WTC11 (cell line): ENCODE data around the gene IDUA. TPM values are rescaled to one million over a fixed set of nuclear protein-coding genes. Genes with fewer than 3 reads are reported as not detected.

Source experiments
- ATAC-seq: fragments of 200-7000 bp; cut with Tn5 transposase; 2 replicates; pipeline ENCODE4 v1.10.0; 2021; ENCODE audit warnings: mild to moderate bottlenecking, moderate library complexity
- CTCF ChIA-PET: fragments of 300-600 bp; sonication (Branson Sonifier 250); formaldehyde crosslinking; loops from one replicate; lab custom pipeline; 2021; ENCODE audit warnings: antibody characterized with exemption; lab: Charles Lee
- POLR2A ChIA-PET: fragments of 350-600 bp; sonication (Branson Sonifier 250); formaldehyde crosslinking; loops from one replicate; lab custom pipeline; 2021; ENCODE audit warnings: antibody characterized with exemption; lab: Charles Lee
- DNase-seq: peaks from one replicate; pipeline ENCODE4 v3.0.0; 2021; ENCODE audit warnings: low spot score
- H3K27ac Mint-ChIP-seq: 2 replicates; pipeline ENCODE4 v1.8.0; 2021; ENCODE audit warnings: mixed read lengths
- H3K27me3 Mint-ChIP-seq: 2 replicates; pipeline ENCODE4 v1.8.0; 2021; ENCODE audit warnings: low read depth, mild to moderate bottlenecking, moderate library complexity, mixed read lengths
- H3K36me3 Mint-ChIP-seq: 2 replicates; pipeline ENCODE4 v1.8.0; 2021; ENCODE audit warnings: mixed read lengths
- H3K4me1 Mint-ChIP-seq: 2 replicates; pipeline ENCODE4 v1.8.0; 2022; ENCODE audit warnings: mixed read lengths
- H3K4me3 Mint-ChIP-seq: 2 replicates; pipeline ENCODE4 v1.8.0; 2021; ENCODE audit warnings: mild to moderate bottlenecking, moderate library complexity, mixed read lengths
- H3K9me3 Mint-ChIP-seq: 2 replicates; pipeline ENCODE4 v1.8.0; 2021; ENCODE audit warnings: mixed read lengths
- ATF2 ChIP-seq: sonication (generic); formaldehyde crosslinking; IDR thresholded peaks from 2 replicates; pipeline ENCODE4 v1.8.1; 2022; ENCODE audit warnings: low read depth, missing genetic modification reagents, borderline replicate concordance
- CBFB ChIP-seq: sonication (generic); formaldehyde crosslinking; IDR thresholded peaks from 2 replicates; pipeline ENCODE4 v1.8.1; 2022; ENCODE audit warnings: mild to moderate bottlenecking, low read depth, missing genetic modification reagents
- CREB1 ChIP-seq: sonication (generic); formaldehyde crosslinking; IDR thresholded peaks from 2 replicates; pipeline ENCODE4 v1.8.0; 2023; ENCODE audit warnings: mild to moderate bottlenecking, missing genetic modification reagents
- FOXJ3 ChIP-seq: sonication (generic); formaldehyde crosslinking; IDR thresholded peaks from 2 replicates; pipeline ENCODE4 v1.9.0; 2021; ENCODE audit warnings: missing genetic modification reagents, mild to moderate bottlenecking, borderline replicate concordance
- FOXK1 ChIP-seq: sonication (generic); formaldehyde crosslinking; IDR thresholded peaks from 2 replicates; pipeline ENCODE4 v1.8.0; 2022; ENCODE audit warnings: mild to moderate bottlenecking, moderate library complexity, missing genetic modification reagents
- FOXP1 ChIP-seq: sonication (generic); formaldehyde crosslinking; IDR thresholded peaks from 2 replicates; pipeline ENCODE4 v1.8.0; 2022; ENCODE audit warnings: missing genetic modification reagents, mild to moderate bottlenecking, moderate library complexity, borderline replicate concordance
- FOXP4 ChIP-seq: sonication (generic); formaldehyde crosslinking; IDR thresholded peaks from 2 replicates; pipeline ENCODE4 v1.8.0; 2022; ENCODE audit warnings: mild to moderate bottlenecking, missing genetic modification reagents
- GABPB1 ChIP-seq: sonication (generic); formaldehyde crosslinking; IDR thresholded peaks from 2 replicates; pipeline ENCODE4 v1.8.1; 2023; ENCODE audit warnings: mild to moderate bottlenecking, missing genetic modification reagents
- HMGA2 ChIP-seq: fragments of 250-450 bp; sonication (Bioruptor Pico); IDR thresholded peaks from 2 replicates; pipeline ENCODE4 v1.4.0; 2021; ENCODE audit warnings: mild to moderate bottlenecking, moderate library complexity
- IRF1 ChIP-seq: sonication (generic); formaldehyde crosslinking; IDR thresholded peaks from 2 replicates; pipeline ENCODE4 v1.8.0; 2023; ENCODE audit warnings: missing genetic modification reagents
- NR1H2 ChIP-seq: sonication (generic); formaldehyde crosslinking; IDR thresholded peaks from 2 replicates; pipeline ENCODE4 v1.9.0; 2021; ENCODE audit warnings: mild to moderate bottlenecking, moderate library complexity, missing genetic modification reagents
- PREB ChIP-seq: sonication (generic); formaldehyde crosslinking; IDR thresholded peaks from 2 replicates; pipeline ENCODE4 v1.8.1; 2022; ENCODE audit warnings: mild to moderate bottlenecking, missing genetic modification reagents, moderate library complexity, borderline replicate concordance
- SMAD3 ChIP-seq: sonication (generic); formaldehyde crosslinking; IDR thresholded peaks from 2 replicates; pipeline ENCODE4 v1.8.0; 2022; ENCODE audit warnings: missing genetic modification reagents, mild to moderate bottlenecking, borderline replicate concordance
- TCF7 ChIP-seq: sonication (generic); formaldehyde crosslinking; IDR thresholded peaks from 2 replicates; pipeline ENCODE4 v1.8.0; 2022; ENCODE audit warnings: mild to moderate bottlenecking, low read depth, missing genetic modification reagents, moderate library complexity
- ZNF416 ChIP-seq: fragments of 250-450 bp; sonication (Bioruptor Pico); IDR thresholded peaks from 2 replicates; pipeline ENCODE4 v1.9.0; 2021; ENCODE audit warnings: mild to moderate bottlenecking, inconsistent platforms
- ZNF671 ChIP-seq: fragments of 250-450 bp; sonication (Bioruptor Pico); IDR thresholded peaks from 2 replicates; pipeline ENCODE4 v1.8.0; 2021; ENCODE audit warnings: mild to moderate bottlenecking
- total RNA-seq: library from RNA; stranded (reverse); gene quantifications from 3 replicates; pipeline ENCODE4 v1.2.3, GENCODE V29; 2021
- TF ChIP-seq, protein P1 (sequence below): sonication (generic); formaldehyde crosslinking; IDR thresholded peaks from 2 replicates; pipeline ENCODE4 v1.8.1; 2022; ENCODE audit warnings: low read depth, mild to moderate bottlenecking, moderate library complexity, missing genetic modification reagents, borderline replicate concordance
- TF ChIP-seq, protein P2 (sequence below): sonication (generic); formaldehyde crosslinking; IDR thresholded peaks from 2 replicates; pipeline ENCODE4 v1.8.0; 2023; ENCODE audit warnings: mild to moderate bottlenecking, missing genetic modification reagents
- TF ChIP-seq, protein P3 (sequence below): sonication (generic); formaldehyde crosslinking; conservative IDR thresholded peaks from 2 replicates; pipeline ENCODE4 v1.8.1; 2023; ENCODE audit warnings: mild to moderate bottlenecking, low read depth, missing genetic modification reagents, moderate library complexity
- TF ChIP-seq, protein P4 (sequence below): fragments of 250-450 bp; sonication (Bioruptor Pico); IDR thresholded peaks from 2 replicates; pipeline ENCODE4 v1.9.0; 2021; ENCODE audit warnings: moderate library complexity, mild to moderate bottlenecking, inconsistent platforms, borderline replicate concordance

IDUA gene
- total RNA-seq, 1 experiment from 2014 or later, result 8.7 TPM

DNA sequence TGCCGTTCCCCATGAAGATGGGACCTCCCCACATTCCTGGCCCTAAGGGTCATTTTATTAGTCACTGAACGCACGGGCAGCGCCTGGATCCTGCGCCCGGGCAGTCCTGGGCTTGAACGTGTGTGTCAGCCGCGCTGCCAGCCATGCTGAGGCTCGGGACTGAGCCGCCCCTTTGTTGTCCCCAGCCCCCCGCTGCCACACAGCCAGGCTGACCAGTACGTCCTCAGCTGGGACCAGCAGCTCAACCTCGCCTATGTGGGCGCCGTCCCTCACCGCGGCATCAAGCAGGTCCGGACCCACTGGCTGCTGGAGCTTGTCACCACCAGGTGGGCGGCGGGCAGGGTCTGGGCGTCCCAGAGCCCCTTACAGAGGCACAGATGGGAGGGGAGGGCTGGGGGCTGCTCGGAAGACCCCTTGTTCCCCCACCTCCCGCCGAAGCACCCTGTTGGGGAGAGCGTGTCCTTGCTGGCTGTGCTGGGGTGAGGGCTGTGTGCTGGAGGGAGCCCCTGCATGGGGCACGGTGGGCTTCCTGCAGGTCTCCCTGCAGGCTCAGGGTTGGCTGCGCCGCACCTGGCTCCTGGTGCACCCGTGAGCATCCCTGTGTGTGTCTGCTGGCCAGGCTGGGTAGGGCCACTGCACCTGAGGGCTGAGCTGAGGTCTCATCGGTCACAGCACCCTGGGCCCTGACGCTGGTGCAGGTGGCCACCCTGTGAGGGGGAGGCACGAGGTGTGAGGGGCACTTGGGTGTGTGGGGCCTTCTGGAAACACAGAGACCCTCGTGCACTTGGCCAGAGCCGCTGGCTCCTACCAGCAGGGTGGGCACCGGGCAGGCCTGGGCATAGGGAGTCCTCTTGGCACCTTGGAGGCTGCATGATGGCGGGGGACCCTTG is 1.0 kb downstream of the IDUA start (continued):
- TF ChIP-seq, protein P1, sequence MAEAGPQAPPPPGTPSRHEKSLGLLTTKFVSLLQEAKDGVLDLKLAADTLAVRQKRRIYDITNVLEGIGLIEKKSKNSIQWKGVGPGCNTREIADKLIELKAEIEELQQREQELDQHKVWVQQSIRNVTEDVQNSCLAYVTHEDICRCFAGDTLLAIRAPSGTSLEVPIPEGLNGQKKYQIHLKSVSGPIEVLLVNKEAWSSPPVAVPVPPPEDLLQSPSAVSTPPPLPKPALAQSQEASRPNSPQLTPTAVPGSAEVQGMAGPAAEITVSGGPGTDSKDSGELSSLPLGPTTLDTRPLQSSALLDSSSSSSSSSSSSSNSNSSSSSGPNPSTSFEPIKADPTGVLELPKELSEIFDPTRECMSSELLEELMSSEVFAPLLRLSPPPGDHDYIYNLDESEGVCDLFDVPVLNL (CRISPR knock-in tag), result no peak
- TF ChIP-seq FOXP1 (CRISPR knock-in tag), result no peak
- no peak for TF ChIP-seq CBFB
- TF ChIP-seq GABPB1 (CRISPR knock-in tag), result no peak
- no peak for TF ChIP-seq NR1H2
- no peak for TF ChIP-seq ZNF671 (CRISPR knock-in tag)
- TF ChIP-seq CREB1 (CRISPR knock-in tag), result no peak
- TF ChIP-seq ZNF416, result no peak
- TF ChIP-seq, protein P2, sequence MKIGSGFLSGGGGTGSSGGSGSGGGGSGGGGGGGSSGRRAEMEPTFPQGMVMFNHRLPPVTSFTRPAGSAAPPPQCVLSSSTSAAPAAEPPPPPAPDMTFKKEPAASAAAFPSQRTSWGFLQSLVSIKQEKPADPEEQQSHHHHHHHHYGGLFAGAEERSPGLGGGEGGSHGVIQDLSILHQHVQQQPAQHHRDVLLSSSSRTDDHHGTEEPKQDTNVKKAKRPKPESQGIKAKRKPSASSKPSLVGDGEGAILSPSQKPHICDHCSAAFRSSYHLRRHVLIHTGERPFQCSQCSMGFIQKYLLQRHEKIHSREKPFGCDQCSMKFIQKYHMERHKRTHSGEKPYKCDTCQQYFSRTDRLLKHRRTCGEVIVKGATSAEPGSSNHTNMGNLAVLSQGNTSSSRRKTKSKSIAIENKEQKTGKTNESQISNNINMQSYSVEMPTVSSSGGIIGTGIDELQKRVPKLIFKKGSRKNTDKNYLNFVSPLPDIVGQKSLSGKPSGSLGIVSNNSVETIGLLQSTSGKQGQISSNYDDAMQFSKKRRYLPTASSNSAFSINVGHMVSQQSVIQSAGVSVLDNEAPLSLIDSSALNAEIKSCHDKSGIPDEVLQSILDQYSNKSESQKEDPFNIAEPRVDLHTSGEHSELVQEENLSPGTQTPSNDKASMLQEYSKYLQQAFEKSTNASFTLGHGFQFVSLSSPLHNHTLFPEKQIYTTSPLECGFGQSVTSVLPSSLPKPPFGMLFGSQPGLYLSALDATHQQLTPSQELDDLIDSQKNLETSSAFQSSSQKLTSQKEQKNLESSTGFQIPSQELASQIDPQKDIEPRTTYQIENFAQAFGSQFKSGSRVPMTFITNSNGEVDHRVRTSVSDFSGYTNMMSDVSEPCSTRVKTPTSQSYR (CRISPR knock-in tag), result no peak

- peaks cover 18% of the 10 kb centered on the region for H3K27me3 Mint-ChIP-seq
- no peaks in the 10 kb centered on the region for H3K9me3 Mint-ChIP-seq
- no peak overlapping the region for H3K4me3 Mint-ChIP-seq
- H3K27ac Mint-ChIP-seq, result no peak overlapping the region
- peaks cover 12% of the 10 kb centered on the region for H3K4me1 Mint-ChIP-seq
- CTCF ChIA-PET, result interaction anchor here (0.6 kb wide), 1 partner anchor 162 kb away, joined by 3 read pairs; no protein-coding TSS in a partner anchor
- no peaks in the 10 kb centered on the region for H3K36me3 Mint-ChIP-seq
- ATAC-seq (no peak), DNase-seq (no peak)
- POLR2A ChIA-PET, result interaction anchor here (1.5 kb wide), 1 partner anchor 13 kb away, joined by 4 read pairs; no protein-coding TSS in a partner anchor
- TF ChIP-seq PREB (CRISPR knock-in tag), result no peak
- TF ChIP-seq, protein P3, sequence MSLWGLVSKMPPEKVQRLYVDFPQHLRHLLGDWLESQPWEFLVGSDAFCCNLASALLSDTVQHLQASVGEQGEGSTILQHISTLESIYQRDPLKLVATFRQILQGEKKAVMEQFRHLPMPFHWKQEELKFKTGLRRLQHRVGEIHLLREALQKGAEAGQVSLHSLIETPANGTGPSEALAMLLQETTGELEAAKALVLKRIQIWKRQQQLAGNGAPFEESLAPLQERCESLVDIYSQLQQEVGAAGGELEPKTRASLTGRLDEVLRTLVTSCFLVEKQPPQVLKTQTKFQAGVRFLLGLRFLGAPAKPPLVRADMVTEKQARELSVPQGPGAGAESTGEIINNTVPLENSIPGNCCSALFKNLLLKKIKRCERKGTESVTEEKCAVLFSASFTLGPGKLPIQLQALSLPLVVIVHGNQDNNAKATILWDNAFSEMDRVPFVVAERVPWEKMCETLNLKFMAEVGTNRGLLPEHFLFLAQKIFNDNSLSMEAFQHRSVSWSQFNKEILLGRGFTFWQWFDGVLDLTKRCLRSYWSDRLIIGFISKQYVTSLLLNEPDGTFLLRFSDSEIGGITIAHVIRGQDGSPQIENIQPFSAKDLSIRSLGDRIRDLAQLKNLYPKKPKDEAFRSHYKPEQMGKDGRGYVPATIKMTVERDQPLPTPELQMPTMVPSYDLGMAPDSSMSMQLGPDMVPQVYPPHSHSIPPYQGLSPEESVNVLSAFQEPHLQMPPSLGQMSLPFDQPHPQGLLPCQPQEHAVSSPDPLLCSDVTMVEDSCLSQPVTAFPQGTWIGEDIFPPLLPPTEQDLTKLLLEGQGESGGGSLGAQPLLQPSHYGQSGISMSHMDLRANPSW, result no peak
- no peak for TF ChIP-seq IRF1 (CRISPR knock-in tag)
- TF ChIP-seq SMAD3 (CRISPR knock-in tag), result no peak
- TF ChIP-seq TCF7 (CRISPR knock-in tag), result no peak
- TF ChIP-seq FOXJ3 (CRISPR knock-in tag), result no peak
- TF ChIP-seq, protein P4, sequence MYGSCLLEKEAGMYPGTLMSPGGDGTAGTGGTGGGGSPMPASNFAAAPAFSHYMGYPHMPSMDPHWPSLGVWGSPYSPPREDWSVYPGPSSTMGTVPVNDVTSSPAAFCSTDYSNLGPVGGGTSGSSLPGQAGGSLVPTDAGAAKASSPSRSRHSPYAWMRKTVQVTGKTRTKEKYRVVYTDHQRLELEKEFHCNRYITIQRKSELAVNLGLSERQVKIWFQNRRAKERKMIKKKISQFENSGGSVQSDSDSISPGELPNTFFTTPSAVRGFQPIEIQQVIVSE (CRISPR knock-in tag), result no peak
- no peak for TF ChIP-seq HMGA2
- no peak for TF ChIP-seq ATF2 (CRISPR knock-in tag)
- no peak for TF ChIP-seq FOXK1
- TF ChIP-seq FOXP4 (CRISPR knock-in tag), result no peak
Measured at GRCh38 chr4:988726-989721, 2.2 kb downstream of the IDUA start.
